RWPE1 (cell line): ENCODE data around the gene ZNF423.

ENCODE experiments used
- CTCF ChIA-PET: fragments of 350-600 bp; sonication (Branson Sonifier 250); formaldehyde crosslinking; extraction: SDS; loops from one replicate; lab custom pipeline; 2021; lab: Yijun Ruan, JAX
- POLR2A ChIA-PET: fragments of 400-600 bp; formaldehyde crosslinking; extraction: SDS; loops from one replicate; lab custom pipeline; 2020; ENCODE audit warnings: antibody characterized with exemption; ENCODE audit not compliant: low non-redundant PET; lab: Yijun Ruan, JAX
- DNase-seq: peaks from one replicate; pipeline ENCODE4 v3.0.0; 2012; ENCODE audit warnings: low spot score
- H3K27ac ChIP-seq: fragments of 450-650 bp; 2 replicates; pipeline ENCODE4 v1.5.1; 2017
- TF ChIP-seq, protein P1 (sequence below): fragments of 450-650 bp; conservative IDR thresholded peaks from 2 replicates; pipeline ENCODE4 v1.5.1; 2017; ENCODE audit warnings: low read depth, mild to moderate bottlenecking

ZNF423 gene

DNA sequence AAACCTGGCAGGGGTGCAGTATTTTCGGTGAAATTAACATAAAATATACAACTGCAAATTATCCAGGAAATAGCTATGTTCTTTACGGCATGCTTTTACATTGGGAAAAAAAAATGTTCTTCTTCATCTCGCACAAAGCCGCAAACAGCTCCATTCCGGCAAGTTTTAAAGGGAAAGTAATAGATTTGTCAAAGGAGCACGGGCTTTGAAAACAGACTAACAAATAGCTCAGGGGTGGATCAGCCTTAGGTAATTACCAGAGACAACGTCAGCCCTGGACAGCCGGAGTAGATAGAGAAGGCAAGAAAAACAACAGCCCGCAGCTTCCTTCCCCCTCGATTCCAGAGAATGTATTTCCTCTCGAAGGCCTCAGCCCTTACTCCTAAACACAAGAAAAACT lies 259.8 kb downstream of the ZNF423 start:
- H3K27ac ChIP-seq, result no peak overlapping the region
- DNase-seq, result no peak
- ChIA-PET CTCF (no interaction called here), POLR2A (no interaction called here)
- TF ChIP-seq, protein P1, sequence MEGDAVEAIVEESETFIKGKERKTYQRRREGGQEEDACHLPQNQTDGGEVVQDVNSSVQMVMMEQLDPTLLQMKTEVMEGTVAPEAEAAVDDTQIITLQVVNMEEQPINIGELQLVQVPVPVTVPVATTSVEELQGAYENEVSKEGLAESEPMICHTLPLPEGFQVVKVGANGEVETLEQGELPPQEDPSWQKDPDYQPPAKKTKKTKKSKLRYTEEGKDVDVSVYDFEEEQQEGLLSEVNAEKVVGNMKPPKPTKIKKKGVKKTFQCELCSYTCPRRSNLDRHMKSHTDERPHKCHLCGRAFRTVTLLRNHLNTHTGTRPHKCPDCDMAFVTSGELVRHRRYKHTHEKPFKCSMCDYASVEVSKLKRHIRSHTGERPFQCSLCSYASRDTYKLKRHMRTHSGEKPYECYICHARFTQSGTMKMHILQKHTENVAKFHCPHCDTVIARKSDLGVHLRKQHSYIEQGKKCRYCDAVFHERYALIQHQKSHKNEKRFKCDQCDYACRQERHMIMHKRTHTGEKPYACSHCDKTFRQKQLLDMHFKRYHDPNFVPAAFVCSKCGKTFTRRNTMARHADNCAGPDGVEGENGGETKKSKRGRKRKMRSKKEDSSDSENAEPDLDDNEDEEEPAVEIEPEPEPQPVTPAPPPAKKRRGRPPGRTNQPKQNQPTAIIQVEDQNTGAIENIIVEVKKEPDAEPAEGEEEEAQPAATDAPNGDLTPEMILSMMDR, result no peak

DNA sequence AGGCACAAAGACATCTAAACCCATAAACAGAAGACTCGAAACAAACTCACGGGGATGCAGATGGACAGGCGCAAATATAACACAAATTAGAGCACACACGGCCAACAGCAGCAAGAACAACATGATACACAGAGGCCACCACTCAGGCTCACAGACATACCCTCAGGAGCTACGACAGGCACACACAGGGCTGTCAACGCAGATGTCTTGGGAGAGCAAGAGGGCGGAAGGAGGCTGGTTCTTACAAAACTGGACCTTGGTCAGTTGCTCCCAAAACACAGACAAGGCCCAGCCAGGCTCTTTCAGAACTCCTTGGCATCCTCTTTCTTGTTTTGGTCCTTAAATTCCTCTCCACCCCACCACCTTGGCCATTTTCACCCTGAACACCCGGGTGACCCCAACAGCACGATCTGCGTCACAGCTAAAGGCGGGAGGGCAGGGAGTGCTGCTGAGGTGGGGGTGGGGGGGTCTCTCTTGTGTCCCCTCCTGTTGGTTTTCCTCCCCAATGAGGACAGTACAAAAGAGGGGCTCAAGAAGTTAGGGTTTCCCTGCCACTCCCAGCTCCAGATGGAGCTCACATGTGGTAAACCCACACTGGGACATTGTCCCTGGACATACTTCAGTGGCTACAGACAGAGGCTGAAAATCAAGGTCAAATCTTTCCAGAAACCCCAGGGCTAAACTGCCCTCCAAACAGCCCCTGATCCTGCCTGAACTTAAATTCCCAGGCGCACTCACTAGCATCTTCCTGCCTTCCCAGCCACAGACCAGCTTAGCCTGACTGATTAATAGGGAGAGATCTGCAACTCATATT lies 261.0 kb downstream of the ZNF423 start:
- H3K27ac ChIP-seq, result no peak overlapping the region
- DNase-seq, result no peak
- ChIA-PET POLR2A (no interaction called here), CTCF (no interaction called here)
- TF ChIP-seq, protein P1, result no peak

DNA sequence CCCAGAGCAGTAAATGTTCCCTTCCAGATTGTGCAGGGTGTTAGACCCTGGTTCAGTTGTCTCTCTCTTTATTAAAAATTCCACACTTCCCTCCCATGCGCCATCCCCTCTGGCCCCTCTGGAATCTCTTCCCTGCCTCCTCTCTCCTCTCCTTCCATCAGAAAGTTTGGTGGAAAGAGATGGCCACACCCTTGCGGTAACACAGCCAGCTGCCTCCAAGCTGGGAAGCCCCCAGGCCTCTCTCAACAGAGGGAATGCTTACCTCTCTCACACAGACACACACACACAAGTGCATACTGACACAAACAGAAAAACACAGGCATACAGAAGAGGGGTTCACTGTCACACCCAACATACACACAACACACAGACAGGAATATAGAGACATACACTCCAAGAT lies 261.8 kb downstream of the ZNF423 start:
- ChIA-PET POLR2A (no interaction called here), CTCF (no interaction called here)
- H3K27ac ChIP-seq, result no peak overlapping the region
- DNase-seq, result no peak
- TF ChIP-seq, protein P1, result no peak

DNA sequence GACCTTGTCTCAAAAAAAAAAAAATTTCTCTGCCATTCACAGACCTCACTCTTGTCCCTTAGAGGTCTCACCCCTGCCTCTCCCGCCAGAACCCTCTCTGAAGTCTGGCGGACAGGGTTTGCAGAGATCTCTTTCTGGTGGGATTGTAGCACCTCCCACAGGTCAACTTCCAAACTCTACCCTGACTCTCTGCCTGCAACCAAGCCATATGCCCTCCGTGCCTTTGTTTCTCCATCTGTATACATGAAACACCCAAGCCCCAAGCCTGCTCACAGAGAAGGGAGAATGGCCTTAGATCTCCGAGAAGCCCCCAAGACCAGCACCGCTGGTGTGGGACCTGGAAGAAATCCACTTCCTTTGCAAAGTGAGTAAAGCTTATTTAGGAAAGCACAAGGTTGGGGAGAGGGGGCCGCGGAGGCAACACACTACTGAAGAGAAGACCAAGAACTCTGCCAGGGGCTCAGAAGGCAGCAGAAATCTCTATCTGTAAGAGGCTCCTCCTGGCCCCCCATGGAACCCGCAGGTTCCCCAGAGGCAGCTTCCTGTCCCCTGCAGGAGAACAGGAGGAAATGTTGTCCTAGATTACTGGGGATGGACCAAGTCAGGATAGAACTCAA lies 262.4 kb downstream of the ZNF423 start:
- no peak overlapping the region for H3K27ac ChIP-seq
- no peak for DNase-seq
- ChIA-PET POLR2A (no interaction called here), CTCF (interaction anchor here (0.6 to 1.6 kb wide), 7 partner anchors 10 to 191 kb away, joined by 3 to 5 read pairs (median 3); no protein-coding TSS in a partner anchor)
- TF ChIP-seq, protein P1, result no peak

DNA sequence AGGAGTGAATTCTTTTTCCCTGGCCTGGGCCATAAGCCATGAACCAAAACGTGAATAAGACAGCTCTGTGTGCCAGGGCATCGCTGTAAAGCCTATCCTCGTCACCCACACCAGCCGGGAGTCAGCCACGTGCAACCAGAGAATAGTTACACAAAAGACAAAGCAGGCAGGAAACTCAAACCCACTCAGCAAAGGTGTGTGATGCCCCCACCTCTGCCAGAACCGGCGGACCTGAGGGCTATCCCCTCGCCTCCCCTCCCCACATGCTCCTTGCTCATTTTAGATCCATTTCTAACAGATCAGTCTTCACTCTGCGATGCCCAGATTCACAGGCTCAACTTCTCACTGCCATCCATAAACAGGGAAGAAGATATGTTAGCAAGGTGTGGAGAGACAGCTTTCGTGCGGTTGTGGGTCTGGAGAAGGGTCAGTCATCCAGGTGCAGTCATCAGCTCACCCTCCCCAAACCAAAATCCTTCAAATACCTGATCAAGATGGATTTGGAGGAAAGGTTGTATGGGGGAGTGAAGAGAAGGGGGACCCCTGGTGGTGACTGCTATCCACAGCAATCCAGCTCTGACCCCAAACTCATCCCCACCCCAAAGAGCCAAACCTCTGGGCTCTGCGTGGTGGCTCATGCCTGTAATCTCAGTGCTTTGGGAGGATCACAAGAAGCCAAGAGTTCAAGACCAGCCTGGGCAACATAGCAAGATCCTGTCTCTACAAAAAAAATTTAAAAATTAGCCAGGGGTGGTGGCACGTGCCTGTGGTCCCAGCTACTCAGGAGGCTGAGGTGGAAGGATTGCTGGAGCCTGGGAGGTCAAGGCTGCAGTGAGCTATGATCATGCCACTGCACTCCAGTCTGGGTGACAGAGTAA lies 263.1 kb downstream of the ZNF423 start:
- DNase-seq, result peak; percentile 45
- TF ChIP-seq, protein P1, result peak; percentile 48
- ChIA-PET CTCF (interaction anchor here (0.6 to 1.6 kb wide), 9 partner anchors 9 to 731 kb away, joined by 3 to 5 read pairs (median 3); no protein-coding TSS in a partner anchor), POLR2A (no interaction called here)
- no peak overlapping the region for H3K27ac ChIP-seq
